HG03280 (cell line): Measurements from ENCODE around the gene ERN1.

Experiments used
- ATAC-seq: cut with Tn5 transposase; IDR thresholded peaks from one replicate; pipeline ENCODE4 v1.9.1; 2021; ENCODE audit warnings: mild to moderate bottlenecking, moderate library complexity; ENCODE audit not compliant: unreplicated experiment

ERN1 gene

GRCh38 chr17:64115822-64116534 lies 14.0 kb downstream of the ERN1 start:
- no peak for ATAC-seq

- ATAC-seq = no peak
Measured at GRCh38 chr17:64115043-64115698, 14.8 kb downstream of the ERN1 start.

- ATAC-seq = no peak
Measured at GRCh38 chr17:64113006-64113405, 16.9 kb downstream of the ERN1 start.

GRCh38 chr17:64111831-64112230 lies 18.1 kb downstream of the ERN1 start:
- ATAC-seq = no peak

- no peak for ATAC-seq
Measured at GRCh38 chr17:64110379-64111152, 19.4 kb downstream of the ERN1 start.

- no peak for ATAC-seq
Measured at GRCh38 chr17:64109400-64109799, 20.5 kb downstream of the ERN1 start.

- ATAC-seq = no peak
Measured at GRCh38 chr17:64107500-64108236, 22.3 kb downstream of the ERN1 start.

- ATAC-seq = no peak
Measured at GRCh38 chr17:64106918-64107317, 23.0 kb downstream of the ERN1 start.

GRCh38 chr17:64103391-64104364 lies 26.3 kb downstream of the ERN1 start:
- ATAC-seq = no peak

- ATAC-seq = no peak
Measured at GRCh38 chr17:64102627-64103390, 27.1 kb downstream of the ERN1 start.

- ATAC-seq = no peak
Measured at GRCh38 chr17:64099543-64099942, 30.4 kb downstream of the ERN1 start.

GRCh38 chr17:64097196-64097936 lies 32.6 kb downstream of the ERN1 start:
- ATAC-seq = no peak

GRCh38 chr17:64096037-64096436 lies 33.9 kb downstream of the ERN1 start:
- no peak for ATAC-seq

- no peak for ATAC-seq
Measured at GRCh38 chr17:64095144-64095882, 34.6 kb downstream of the ERN1 start.

GRCh38 chr17:64094412-64094811 lies 35.5 kb downstream of the ERN1 start:
- no peak for ATAC-seq

- no peak for ATAC-seq
Measured at GRCh38 chr17:64092952-64093451, 36.9 kb downstream of the ERN1 start.

- no peak for ATAC-seq
Measured at GRCh38 chr17:64092113-64092512, 37.8 kb downstream of the ERN1 start.

GRCh38 chr17:64091571-64091970 lies 38.4 kb downstream of the ERN1 start:
- ATAC-seq = no peak
